Mononuclear cell (primary cell): ENCODE results near the gene XYLT1. TPM values are rescaled to one million over a fixed set of nuclear protein-coding genes. Genes with fewer than 3 reads are reported as not detected.
"Not testable (repeated sequence)": the region's sequence is repeated elsewhere in the genome, so short reads cannot be mapped to it uniquely, and the experiment has no call there.

Source experiments
- H3K27me3 ChIP-seq: 2 replicates; pipeline ENCODE4 v1.6.0; 2011; ENCODE audit warnings: low read length, control low read depth; ENCODE audit not compliant: insufficient read depth
- H3K4me1 ChIP-seq: 2 replicates; pipeline ENCODE4 v1.5.1; 2011; ENCODE audit warnings: mild to moderate bottlenecking, low read length, control low read depth; ENCODE audit not compliant: insufficient read depth
- H3K4me3 ChIP-seq: 2 replicates; pipeline ENCODE4 v1.5.1; 2011; ENCODE audit warnings: mild to moderate bottlenecking, low read length, moderate library complexity
- H3K9me3 ChIP-seq: 2 replicates; pipeline ENCODE4 v1.5.1; 2011; ENCODE audit warnings: low read depth, mild to moderate bottlenecking, control low read depth, low read length
- total RNA-seq: library from RNA; depleted of rRNA; stranded (reverse); fragments of >200 nt; gene quantifications from one replicate; pipeline ENCODE4 v1.2.3, GENCODE V29; 2012

XYLT1 gene
- total RNA-seq, 1 donor = 19.4 TPM

GRCh38 chr16:17313793-17314547, 156.8 kb downstream of the XYLT1 start:
- Histone ChIP-seq H3K9me3 (no peaks in the 10 kb centered on the region), H3K4me1 (peaks cover 45% of the 10 kb centered on the region), H3K4me3 (no peak overlapping the region), H3K27me3 (no peaks in the 10 kb centered on the region)

GRCh38 chr16:17313085-17313611, 157.6 kb downstream of the XYLT1 start:
- Histone ChIP-seq H3K27me3 (no peaks in the 10 kb centered on the region), H3K9me3 (no peaks in the 10 kb centered on the region), H3K4me3 (no peak overlapping the region), H3K4me1 (peaks cover 36% of the 10 kb centered on the region)

- H3K9me3 ChIP-seq = no peaks in the 10 kb centered on the region
- H3K4me3 ChIP-seq = no peak overlapping the region
- peaks cover 28% of the 10 kb centered on the region for H3K4me1 ChIP-seq
- no peaks in the 10 kb centered on the region for H3K27me3 ChIP-seq
Observed at GRCh38 chr16:17312094-17312710, 158.6 kb downstream of the XYLT1 start.

GRCh38 chr16:17311333-17312093, 159.2 kb downstream of the XYLT1 start:
- Histone ChIP-seq H3K9me3 (no peaks in the 10 kb centered on the region), H3K4me1 (peaks cover 25% of the 10 kb centered on the region), H3K27me3 (no peaks in the 10 kb centered on the region), H3K4me3 (no peak overlapping the region)

GRCh38 chr16:17309510-17309909, 161.2 kb downstream of the XYLT1 start:
- Histone ChIP-seq H3K4me1 (peaks cover 38% of the 10 kb centered on the region), H3K9me3 (no peaks in the 10 kb centered on the region), H3K4me3 (no peak overlapping the region), H3K27me3 (no peaks in the 10 kb centered on the region)

GRCh38 chr16:17308186-17308585, 162.6 kb downstream of the XYLT1 start:
- Histone ChIP-seq H3K4me1 (peaks cover 42% of the 10 kb centered on the region), H3K9me3 (no peaks in the 10 kb centered on the region), H3K4me3 (no peak overlapping the region), H3K27me3 (no peaks in the 10 kb centered on the region)

- peaks cover 42% of the 10 kb centered on the region for H3K4me1 ChIP-seq
- no peaks in the 10 kb centered on the region for H3K9me3 ChIP-seq
- H3K27me3 ChIP-seq = no peaks in the 10 kb centered on the region
- no peak overlapping the region for H3K4me3 ChIP-seq
Observed at GRCh38 chr16:17307504-17307903, 163.3 kb downstream of the XYLT1 start.

- Histone ChIP-seq H3K4me3 (no peak overlapping the region), H3K9me3 (no peaks in the 10 kb centered on the region), H3K4me1 (peaks cover 44% of the 10 kb centered on the region), H3K27me3 (no peaks in the 10 kb centered on the region)
Observed at GRCh38 chr16:17306745-17307144, 164.0 kb downstream of the XYLT1 start.

GRCh38 chr16:17306211-17306610, 164.5 kb downstream of the XYLT1 start:
- H3K9me3 ChIP-seq, H3K4me3 ChIP-seq, H3K27me3 ChIP-seq: not testable (repeated sequence)
- peaks cover 45% of the 10 kb centered on the region for H3K4me1 ChIP-seq

- Histone ChIP-seq H3K27me3 (no peaks in the 10 kb centered on the region), H3K4me1 (peaks cover 48% of the 10 kb centered on the region), H3K4me3 (no peak overlapping the region), H3K9me3 (no peaks in the 10 kb centered on the region)
Observed at GRCh38 chr16:17305694-17306093, 165.1 kb downstream of the XYLT1 start.

- no peaks in the 10 kb centered on the region for H3K27me3 ChIP-seq
- no peaks in the 10 kb centered on the region for H3K9me3 ChIP-seq
- H3K4me1 ChIP-seq = peaks cover 53% of the 10 kb centered on the region
- H3K4me3 ChIP-seq = no peak overlapping the region
Observed at GRCh38 chr16:17304491-17305119, 166.2 kb downstream of the XYLT1 start.

GRCh38 chr16:17304106-17304490, 166.7 kb downstream of the XYLT1 start:
- Histone ChIP-seq H3K4me1 (peaks cover 53% of the 10 kb centered on the region), H3K27me3 (no peaks in the 10 kb centered on the region), H3K9me3 (no peaks in the 10 kb centered on the region), H3K4me3 (no peak overlapping the region)

- H3K27me3 ChIP-seq = no peaks in the 10 kb centered on the region
- no peaks in the 10 kb centered on the region for H3K9me3 ChIP-seq
- H3K4me1 ChIP-seq = peaks cover 53% of the 10 kb centered on the region
- H3K4me3 ChIP-seq = no peak overlapping the region
Observed at GRCh38 chr16:17303101-17303500, 167.7 kb downstream of the XYLT1 start.

GRCh38 chr16:17302620-17303019, 168.1 kb downstream of the XYLT1 start:
- H3K9me3 ChIP-seq = no peaks in the 10 kb centered on the region
- H3K4me1 ChIP-seq = peaks cover 53% of the 10 kb centered on the region

GRCh38 chr16:17302214-17302613, 168.5 kb downstream of the XYLT1 start:
- Histone ChIP-seq H3K4me3 (no peak overlapping the region), H3K9me3 (no peaks in the 10 kb centered on the region), H3K27me3 (no peaks in the 10 kb centered on the region), H3K4me1 (peaks cover 53% of the 10 kb centered on the region)

More at GRCh38 chr16:17302620-17303019, 168.1 kb downstream of the XYLT1 start:
- H3K27me3 ChIP-seq = no peaks in the 10 kb centered on the region
- H3K4me3 ChIP-seq = no peak overlapping the region
